Parathyroid adenoma (tissue), 2 donors: Measurements from ENCODE around the gene PXDC1.
A peak's percentile ranks its signal among the peaks of the same experiment; 100 is the strongest.

ENCODE experiments used
- H2AFZ ChIP-seq: fragments of 300-600 bp; sonication (generic); one replicate; pipeline ENCODE4 v1.7.0; 2017; ENCODE audit warnings: antibody characterized with exemption, mild to moderate bottlenecking
- H3K27ac ChIP-seq: fragments of 300-600 bp; sonication (generic); one replicate; pipeline ENCODE4 v1.7.0; 2017
- H3K27me3 ChIP-seq: fragments of 300-600 bp; sonication (generic); one replicate; pipeline ENCODE4 v1.7.0; 2017; ENCODE audit warnings: low read length; ENCODE audit not compliant: control insufficient read depth, insufficient read depth
- H3K36me3 ChIP-seq: fragments of 300-600 bp; sonication (generic); one replicate; pipeline ENCODE4 v1.7.0; 2017; ENCODE audit warnings: low read length; ENCODE audit not compliant: control insufficient read depth, insufficient read depth
- H3K4me1 ChIP-seq: fragments of 300-600 bp; sonication (generic); one replicate; pipeline ENCODE4 v1.7.0; 2017; ENCODE audit warnings: control low read depth
- H3K4me2 ChIP-seq: fragments of 300-600 bp; sonication (generic); one replicate; pipeline ENCODE4 v1.7.0; 2017; ENCODE audit warnings: low read length
- H3K4me3 ChIP-seq: fragments of 300-600 bp; sonication (generic); one replicate; pipeline ENCODE4 v1.7.0; 2017; ENCODE audit warnings: low read depth, low read length
- H3K79me2 ChIP-seq: fragments of 300-600 bp; sonication (generic); one replicate; pipeline ENCODE4 v1.7.0; 2017; ENCODE audit warnings: control low read depth
- H3K9ac ChIP-seq: fragments of 300-600 bp; sonication (generic); one replicate; pipeline ENCODE4 v1.7.0; 2017; ENCODE audit warnings: mild to moderate bottlenecking
- H3K9me3 ChIP-seq: fragments of 300-600 bp; sonication (generic); one replicate; pipeline ENCODE4 v1.7.0; 2017; ENCODE audit warnings: low read length; ENCODE audit not compliant: control insufficient read depth
- TF ChIP-seq, protein P1 (sequence below): fragments of 300-600 bp; sonication (generic); IDR thresholded peaks from one replicate; pipeline ENCODE4 v1.7.0; 2017; ENCODE audit warnings: antibody characterized with exemption, mild to moderate bottlenecking
- donor health status: primary hyperparathyroidism.

Gene PXDC1

DNA sequence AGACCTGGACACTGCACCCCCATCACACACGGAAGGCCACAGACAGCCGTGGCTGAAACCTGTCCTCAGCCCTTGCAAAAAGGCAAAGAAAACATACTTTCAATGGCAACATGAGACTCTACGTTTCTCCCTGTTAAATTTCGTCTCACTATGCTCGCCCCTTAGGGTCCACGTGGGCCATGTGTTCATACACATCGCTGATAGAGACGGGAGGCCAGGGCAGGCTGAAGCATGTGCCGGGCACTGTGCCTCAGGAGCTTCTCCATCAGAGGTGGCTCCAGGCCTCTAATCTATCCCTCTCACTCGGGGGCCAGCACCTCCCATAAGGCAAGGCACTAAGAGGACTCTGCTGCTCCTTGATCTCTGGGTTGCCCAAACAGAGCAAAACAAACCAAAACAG lies 17.5 kb downstream of the PXDC1 start:
- H3K4me2 ChIP-seq: no peak overlapping the region
- H3K4me1 ChIP-seq: no peaks in the 10 kb centered on the region
- H2AFZ ChIP-seq: no peak overlapping the region
- H3K79me2 ChIP-seq: peaks cover 33% of the 10 kb centered on the region
- H3K4me3 ChIP-seq: no peak overlapping the region
- no peaks in the 10 kb centered on the region for H3K27me3 ChIP-seq
- TF ChIP-seq, protein P1, sequence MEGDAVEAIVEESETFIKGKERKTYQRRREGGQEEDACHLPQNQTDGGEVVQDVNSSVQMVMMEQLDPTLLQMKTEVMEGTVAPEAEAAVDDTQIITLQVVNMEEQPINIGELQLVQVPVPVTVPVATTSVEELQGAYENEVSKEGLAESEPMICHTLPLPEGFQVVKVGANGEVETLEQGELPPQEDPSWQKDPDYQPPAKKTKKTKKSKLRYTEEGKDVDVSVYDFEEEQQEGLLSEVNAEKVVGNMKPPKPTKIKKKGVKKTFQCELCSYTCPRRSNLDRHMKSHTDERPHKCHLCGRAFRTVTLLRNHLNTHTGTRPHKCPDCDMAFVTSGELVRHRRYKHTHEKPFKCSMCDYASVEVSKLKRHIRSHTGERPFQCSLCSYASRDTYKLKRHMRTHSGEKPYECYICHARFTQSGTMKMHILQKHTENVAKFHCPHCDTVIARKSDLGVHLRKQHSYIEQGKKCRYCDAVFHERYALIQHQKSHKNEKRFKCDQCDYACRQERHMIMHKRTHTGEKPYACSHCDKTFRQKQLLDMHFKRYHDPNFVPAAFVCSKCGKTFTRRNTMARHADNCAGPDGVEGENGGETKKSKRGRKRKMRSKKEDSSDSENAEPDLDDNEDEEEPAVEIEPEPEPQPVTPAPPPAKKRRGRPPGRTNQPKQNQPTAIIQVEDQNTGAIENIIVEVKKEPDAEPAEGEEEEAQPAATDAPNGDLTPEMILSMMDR: no peak
- H3K9ac ChIP-seq: no peak overlapping the region
- H3K36me3 ChIP-seq: no peaks in the 10 kb centered on the region
- no peak overlapping the region for H3K27ac ChIP-seq
- H3K9me3 ChIP-seq: no peaks in the 10 kb centered on the region

DNA sequence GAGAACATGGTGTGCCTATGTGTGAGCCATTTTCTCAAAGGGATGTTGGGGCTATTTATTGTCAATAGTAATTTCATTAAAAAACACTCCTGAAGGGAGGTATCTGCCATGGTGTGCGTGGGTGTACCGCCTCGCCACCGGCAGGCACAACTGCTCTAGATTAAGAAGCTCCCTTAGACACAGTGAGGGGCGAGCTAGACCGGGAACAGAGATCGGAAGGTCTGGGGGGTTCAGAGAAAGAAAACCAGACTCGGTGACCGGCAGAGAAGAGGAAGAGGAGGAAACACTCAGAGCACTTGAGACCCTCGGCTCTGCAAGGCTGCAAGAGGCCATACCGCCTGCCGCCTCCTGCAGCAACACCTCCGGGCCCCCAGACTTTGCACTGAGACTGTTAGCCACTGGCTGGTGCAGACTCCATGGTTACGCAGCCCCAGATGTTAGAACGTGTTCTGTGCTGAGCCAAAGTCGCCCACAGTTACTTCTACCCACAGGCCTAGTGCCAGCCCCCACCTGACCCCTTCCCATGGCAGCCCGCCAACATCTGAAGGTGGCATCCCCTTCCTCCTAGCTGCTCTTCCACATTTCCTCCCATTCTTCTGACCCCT lies 18.1 kb downstream of the PXDC1 start:
- no peaks in the 10 kb centered on the region for H3K9me3 ChIP-seq
- H3K4me1 ChIP-seq: no peaks in the 10 kb centered on the region
- H3K27ac ChIP-seq: no peak overlapping the region
- H3K4me2 ChIP-seq: no peak overlapping the region
- H3K4me3 ChIP-seq: no peak overlapping the region
- H3K79me2 ChIP-seq: peaks cover 27% of the 10 kb centered on the region
- TF ChIP-seq, protein P1: no peak
- no peaks in the 10 kb centered on the region for H3K27me3 ChIP-seq
- no peak overlapping the region for H3K9ac ChIP-seq
- H3K36me3 ChIP-seq: no peaks in the 10 kb centered on the region
- H2AFZ ChIP-seq: no peak overlapping the region

DNA sequence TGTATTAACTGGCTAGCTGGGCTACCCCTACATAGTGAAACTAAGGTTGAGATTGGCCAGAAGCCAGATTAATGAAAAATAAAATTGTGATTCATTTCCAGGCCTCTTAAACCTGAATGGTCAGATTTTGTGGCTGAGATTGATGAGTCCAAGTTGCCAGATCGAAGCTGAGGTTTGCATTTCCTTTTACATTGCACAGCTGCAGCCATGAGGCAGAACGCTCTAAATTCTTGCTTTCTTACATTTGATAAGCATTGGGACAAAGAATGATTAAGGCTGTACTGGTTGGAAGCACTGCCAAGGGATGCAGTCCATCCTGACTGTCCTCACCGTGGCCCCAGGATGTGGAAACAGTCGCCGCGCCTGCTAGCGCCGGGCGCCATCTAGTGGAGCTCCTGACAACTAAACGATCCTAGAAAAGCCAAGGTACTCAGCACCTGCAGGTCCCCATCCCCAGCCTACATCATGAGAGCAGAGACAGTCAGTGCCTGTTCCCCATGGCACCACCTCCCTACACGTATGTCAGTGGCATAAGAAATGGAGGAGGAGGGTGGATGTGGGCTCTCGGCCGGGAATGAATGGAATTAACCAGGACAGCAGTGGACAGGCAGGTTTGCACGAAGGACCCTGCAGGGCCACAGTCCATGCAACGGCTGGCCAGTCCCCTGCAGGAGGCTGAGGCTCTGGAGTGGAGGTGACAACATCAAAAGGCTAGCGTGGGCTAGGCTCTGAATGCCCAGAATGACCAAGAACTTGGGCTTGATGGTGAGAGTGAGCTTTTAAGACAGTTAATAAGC lies 19.0 kb downstream of the PXDC1 start:
- no peak overlapping the region for H3K9ac ChIP-seq
- no peak overlapping the region for H3K4me2 ChIP-seq
- H3K27me3 ChIP-seq: no peaks in the 10 kb centered on the region
- H3K4me3 ChIP-seq: no peak overlapping the region
- no peaks in the 10 kb centered on the region for H3K36me3 ChIP-seq
- H3K4me1 ChIP-seq: no peaks in the 10 kb centered on the region
- H2AFZ ChIP-seq: no peak overlapping the region
- H3K27ac ChIP-seq: no peak overlapping the region
- H3K9me3 ChIP-seq: no peaks in the 10 kb centered on the region
- H3K79me2 ChIP-seq: peaks cover 22% of the 10 kb centered on the region
- TF ChIP-seq, protein P1: peak; percentile 91

DNA sequence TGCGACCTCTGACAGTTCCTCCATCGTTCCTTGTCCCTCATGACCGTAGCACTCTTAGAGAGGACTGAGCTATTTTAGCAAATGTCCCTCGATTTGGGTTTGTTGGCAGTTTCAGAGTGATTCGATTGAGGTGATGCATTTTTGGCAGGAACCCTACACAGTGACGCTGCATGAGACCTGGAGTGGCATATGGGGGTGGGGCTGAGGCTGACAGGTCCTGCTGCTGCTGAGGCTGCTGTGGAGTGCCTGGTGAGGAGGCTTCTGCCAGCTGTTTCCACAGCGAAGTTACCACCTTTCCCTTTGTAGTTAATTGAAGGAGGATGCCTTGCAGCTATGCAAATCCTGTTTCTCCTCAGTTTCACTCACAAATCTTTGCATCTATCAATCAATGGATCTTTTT lies 19.8 kb downstream of the PXDC1 start:
- Histone ChIP-seq H3K4me2 (no peak overlapping the region), H3K4me1 (no peaks in the 10 kb centered on the region), H3K27ac (no peak overlapping the region), H3K36me3 (no peaks in the 10 kb centered on the region), H3K4me3 (no peak overlapping the region), H2AFZ (no peak overlapping the region), H3K9me3 (no peaks in the 10 kb centered on the region), H3K79me2 (peaks cover 22% of the 10 kb centered on the region), H3K9ac (no peak overlapping the region), H3K27me3 (no peaks in the 10 kb centered on the region)
- TF ChIP-seq, protein P1: no peak
